ENCODE results near the gene GP9.

DNA sequence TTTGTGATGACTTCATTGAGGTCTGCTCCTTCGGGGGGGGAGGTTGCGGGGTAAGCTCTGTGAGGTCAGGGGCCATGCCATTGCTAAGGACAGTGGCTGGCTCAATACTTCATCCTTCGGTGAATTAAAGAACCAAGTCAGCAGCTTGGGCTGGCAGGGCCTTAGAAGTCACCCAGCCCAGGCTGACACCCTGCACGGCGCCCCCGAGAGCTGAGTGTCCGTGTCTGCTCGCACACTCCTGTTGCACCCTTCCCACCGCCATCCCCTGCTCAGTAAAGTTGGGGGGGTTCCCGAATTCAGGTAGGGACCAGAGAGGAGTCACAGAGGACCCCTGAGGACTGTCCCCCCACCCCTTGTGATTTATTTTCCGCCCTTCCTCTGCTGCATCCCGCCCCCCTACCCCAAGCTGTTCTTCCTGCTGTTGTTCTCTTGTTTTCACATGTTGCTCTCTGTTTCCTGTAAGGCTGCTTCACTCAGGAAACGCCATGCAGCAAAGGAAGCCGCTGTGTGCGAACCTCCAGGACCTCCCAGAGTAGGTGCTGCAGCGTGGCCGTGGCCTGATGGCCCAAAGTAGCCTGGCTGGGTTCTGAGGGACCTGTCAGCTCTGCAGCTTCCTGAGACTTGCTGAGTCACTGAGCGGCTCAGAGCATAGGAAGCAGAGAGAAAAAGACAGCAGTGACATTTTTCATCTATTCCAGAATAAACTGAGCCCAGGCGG lies 45.0 kb upstream of the GP9 start:
- TF ChIP-seq RARB (CRISPR knock-in tag; IDR thresholded peaks at IDR 0.05) (no peak), OSR1 (CRISPR knock-in tag; IDR thresholded peaks at IDR 0.05) (no peak)
- TF ChIP-seq, protein P1, sequence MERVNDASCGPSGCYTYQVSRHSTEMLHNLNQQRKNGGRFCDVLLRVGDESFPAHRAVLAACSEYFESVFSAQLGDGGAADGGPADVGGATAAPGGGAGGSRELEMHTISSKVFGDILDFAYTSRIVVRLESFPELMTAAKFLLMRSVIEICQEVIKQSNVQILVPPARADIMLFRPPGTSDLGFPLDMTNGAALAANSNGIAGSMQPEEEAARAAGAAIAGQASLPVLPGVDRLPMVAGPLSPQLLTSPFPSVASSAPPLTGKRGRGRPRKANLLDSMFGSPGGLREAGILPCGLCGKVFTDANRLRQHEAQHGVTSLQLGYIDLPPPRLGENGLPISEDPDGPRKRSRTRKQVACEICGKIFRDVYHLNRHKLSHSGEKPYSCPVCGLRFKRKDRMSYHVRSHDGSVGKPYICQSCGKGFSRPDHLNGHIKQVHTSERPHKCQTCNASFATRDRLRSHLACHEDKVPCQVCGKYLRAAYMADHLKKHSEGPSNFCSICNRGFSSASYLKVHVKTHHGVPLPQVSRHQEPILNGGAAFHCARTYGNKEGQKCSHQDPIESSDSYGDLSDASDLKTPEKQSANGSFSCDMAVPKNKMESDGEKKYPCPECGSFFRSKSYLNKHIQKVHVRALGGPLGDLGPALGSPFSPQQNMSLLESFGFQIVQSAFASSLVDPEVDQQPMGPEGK (CRISPR knock-in tag; IDR thresholded peaks at IDR 0.05; ENCODE audit: borderline replicate concordance), result no peak

Measured in SK-N-SH treated with all-trans-retinoic acid at 6 μM for 48 hours (cell line).